Measurements from ENCODE around the gene HRH3. TPM values are rescaled to one million over a fixed set of nuclear protein-coding genes. Genes with fewer than 3 reads are reported as not detected.

Gene HRH3
- total and polyA plus RNA-seq, 8 donors, result not detected

- peak overlapping the region; percentile 86 to 98 (median 88) for H3K4me3 ChIP-seq
- H3K4me1 ChIP-seq, result peaks cover 16 to 56% (median 36%) of the 10 kb centered on the region in 4 donors
- DNase-seq, result no peak
- no peaks in the 10 kb centered on the region for H3K9me3 ChIP-seq
- WGBS, 5 donors, result 26 to 29% (median 26%) methylated on average over 25 of the region's 25 CpGs
- no peaks in the 10 kb centered on the region for H3K27me3 ChIP-seq
- intact Hi-C loops (cut with DNase I; ENCODE audit: low total_unique reads), result no loop called here
- TF ChIP-seq POLR2AphosphoS5 (IDR thresholded peaks at IDR 0.05), result no peak
- no peak for TF ChIP-seq CTCF (IDR thresholded peaks at IDR 0.05)
- no peak for TF ChIP-seq EP300 (IDR thresholded peaks at IDR 0.05)
- TF ChIP-seq POLR2A (IDR thresholded peaks at IDR 0.05), result no peak
- H3K27ac ChIP-seq, result peak overlapping the region in 4 of 5 donors; percentile 94 to 98 (median 96)
- peaks cover 10 to 15% (median 13%) of the 10 kb centered on the region in 4 donors for H3K36me3 ChIP-seq
Measured at GRCh38 chr20:62183426-62184142, 36.5 kb downstream of the HRH3 start.

GRCh38 chr20:62182469-62183425 lies 37.3 kb downstream of the HRH3 start, which contains the start of gene MTG2:
TSS of gene MTG2 (plus strand) at chr20:62183028. CDS start at chr20:62193421, 10,393 bp downstream.
- peak within 1 kb of the TSS; percentile 93 to 98 (median 96) for H3K27ac ChIP-seq
- TF ChIP-seq POLR2A (IDR thresholded peaks at IDR 0.05) (peak in 1 of 4 donors; percentile 69), CTCF (IDR thresholded peaks at IDR 0.05) (peak in 1 of 7 experiments; percentile 9), EP300 (IDR thresholded peaks at IDR 0.05) (no peak), POLR2AphosphoS5 (IDR thresholded peaks at IDR 0.05) (peak; percentile 97 to 98 (median 97))
- no peaks in the 10 kb centered on the region for H3K9me3 ChIP-seq
- H3K36me3 ChIP-seq, result peaks cover 10 to 17% (median 15%) of the 10 kb centered on the region in 4 donors
- H3K4me3 ChIP-seq, result peak within 1 kb of the TSS; percentile 86 to 98 (median 88)
- intact Hi-C loops (cut with DNase I; ENCODE audit: low total_unique reads), result no loop called here
- WGBS, 5 donors, result 0 to 1% (median 0%) methylated on average over 46 to 96 of the region's 96 CpGs
- peaks cover 16 to 52% (median 36%) of the 10 kb centered on the region in 4 donors for H3K4me1 ChIP-seq
- DNase-seq, result peak; percentile 96 to 98
- H3K27me3 ChIP-seq, result no peaks in the 10 kb centered on the region

- H3K4me3 ChIP-seq, result peak overlapping the region in 3 of 4 donors; percentile 86 to 98 (median 91)
- intact Hi-C loops (cut with DNase I; ENCODE audit: low total_unique reads), result no loop called here
Measured at GRCh38 chr20:62181808-62182207, 38.3 kb downstream of the HRH3 start.

More at GRCh38 chr20:62181808-62182207, 38.3 kb downstream of the HRH3 start:
- Histone ChIP-seq H3K36me3 (peaks cover 10 to 25% (median 21%) of the 10 kb centered on the region in 4 donors), H3K27ac (peak overlapping the region in 3 of 5 donors; percentile 94 to 98 (median 97)), H3K27me3 (no peaks in the 10 kb centered on the region), H3K9me3 (no peaks in the 10 kb centered on the region), H3K4me1 (peaks cover 16 to 42% (median 30%) of the 10 kb centered on the region in 4 donors)
- no peak for DNase-seq
- no peak for TF ChIP-seq CTCF (IDR thresholded peaks at IDR 0.05)
- TF ChIP-seq POLR2AphosphoS5 (IDR thresholded peaks at IDR 0.05), result no peak
- TF ChIP-seq EP300 (IDR thresholded peaks at IDR 0.05), result no peak
- WGBS, 5 donors, result 93 to 96% (median 93%) methylated on average over 2 of the region's 2 CpGs
